HG03575 (cell line): ENCODE measurements around the gene CDKN1C.

Experiments used
- ATAC-seq: cut with Tn5 transposase; IDR thresholded peaks from one replicate; pipeline ENCODE4 v1.9.1; 2021; ENCODE audit not compliant: unreplicated experiment, insufficient number of reproducible peaks, low FRiP score; ENCODE audit errors: extremely low read depth

The CDKN1C gene

GRCh38 chr11:2892215-2892966 lies 6.8 kb upstream of the CDKN1C start:
- ATAC-seq: no peak

DNA sequence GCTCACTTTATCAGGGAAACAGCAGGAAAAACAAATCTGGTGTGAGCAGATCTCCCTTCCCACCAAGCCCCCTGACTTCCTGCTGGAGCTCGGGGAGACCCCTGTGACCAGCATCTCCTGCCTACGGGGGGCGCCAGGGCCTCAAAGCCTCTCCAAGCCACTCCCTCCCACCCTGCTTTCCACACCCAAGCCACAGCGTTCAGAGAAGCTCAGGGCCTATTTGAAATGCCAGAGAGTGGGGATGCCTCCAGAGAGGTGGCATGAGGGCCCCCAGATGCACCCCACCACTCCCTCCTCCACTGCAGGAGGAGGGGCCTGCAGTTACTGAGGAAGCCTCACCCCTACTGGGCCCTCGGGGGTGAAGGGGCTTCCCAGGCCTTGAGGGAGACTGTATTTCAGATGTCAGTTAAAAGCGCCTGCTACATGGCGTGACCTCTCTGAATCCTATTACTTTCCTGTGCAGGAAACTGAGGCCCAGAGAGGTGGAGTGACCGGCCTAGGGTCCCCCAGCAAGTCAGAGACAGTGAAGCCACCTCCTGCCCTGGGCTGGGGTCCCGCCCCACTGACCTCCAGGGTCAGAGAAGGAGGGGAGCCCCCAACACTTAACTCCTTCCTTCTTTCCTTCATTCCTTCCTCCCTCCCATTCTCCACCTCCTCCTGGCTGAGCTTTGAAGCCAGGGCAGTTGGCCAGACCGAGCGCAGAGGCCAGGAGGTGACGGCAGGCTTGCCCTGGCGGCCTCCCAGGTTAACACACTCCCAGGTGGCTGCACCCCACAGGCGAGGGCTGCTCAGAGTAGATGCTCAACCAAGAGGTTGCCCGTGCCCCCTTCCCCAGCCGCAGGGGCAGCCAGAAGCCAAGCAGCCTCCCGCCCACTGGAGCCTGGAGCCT lies 6.0 kb upstream of the CDKN1C start:
- no peak for ATAC-seq

- no peak for ATAC-seq
These were observed 5.1 kb upstream of the CDKN1C start for GRCh38 chr11:2890466-2891294.

- ATAC-seq: no peak
These were observed 4.0 kb upstream of the CDKN1C start for GRCh38 chr11:2889362-2890273.

DNA sequence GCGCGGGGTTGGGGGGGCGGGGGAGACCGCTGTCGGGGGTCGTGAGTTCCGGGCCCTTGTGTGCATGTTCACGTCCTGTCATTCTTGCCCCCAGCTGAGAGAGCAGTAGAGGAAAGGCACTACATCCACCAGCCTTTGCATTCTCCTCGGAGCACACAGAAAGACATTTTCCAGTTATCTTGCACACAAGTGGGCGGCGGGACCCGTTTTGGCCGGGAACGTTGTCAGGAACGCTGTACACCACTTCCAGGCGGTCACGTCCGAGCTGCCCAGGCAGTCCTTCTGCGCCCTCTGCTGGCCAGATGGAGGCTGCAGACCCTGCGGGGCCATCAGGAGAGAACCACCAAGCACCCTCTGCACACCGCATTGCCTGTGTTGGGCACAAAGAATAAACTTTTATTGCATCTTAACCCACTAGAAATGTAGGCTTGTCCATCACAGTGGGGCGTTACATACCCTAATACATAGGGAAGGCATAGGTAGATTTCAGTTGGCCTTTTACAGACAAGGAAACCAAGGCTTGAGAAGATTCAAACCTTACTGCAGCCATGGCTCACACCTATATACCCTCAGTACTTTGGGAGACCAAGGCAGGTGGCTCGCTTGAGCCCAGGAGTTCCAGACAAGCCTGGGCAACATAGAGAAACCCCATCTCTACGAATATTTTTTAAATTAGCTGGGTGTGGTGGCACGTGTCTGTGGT lies 2.8 kb upstream of the CDKN1C start:
- ATAC-seq: no peak

DNA sequence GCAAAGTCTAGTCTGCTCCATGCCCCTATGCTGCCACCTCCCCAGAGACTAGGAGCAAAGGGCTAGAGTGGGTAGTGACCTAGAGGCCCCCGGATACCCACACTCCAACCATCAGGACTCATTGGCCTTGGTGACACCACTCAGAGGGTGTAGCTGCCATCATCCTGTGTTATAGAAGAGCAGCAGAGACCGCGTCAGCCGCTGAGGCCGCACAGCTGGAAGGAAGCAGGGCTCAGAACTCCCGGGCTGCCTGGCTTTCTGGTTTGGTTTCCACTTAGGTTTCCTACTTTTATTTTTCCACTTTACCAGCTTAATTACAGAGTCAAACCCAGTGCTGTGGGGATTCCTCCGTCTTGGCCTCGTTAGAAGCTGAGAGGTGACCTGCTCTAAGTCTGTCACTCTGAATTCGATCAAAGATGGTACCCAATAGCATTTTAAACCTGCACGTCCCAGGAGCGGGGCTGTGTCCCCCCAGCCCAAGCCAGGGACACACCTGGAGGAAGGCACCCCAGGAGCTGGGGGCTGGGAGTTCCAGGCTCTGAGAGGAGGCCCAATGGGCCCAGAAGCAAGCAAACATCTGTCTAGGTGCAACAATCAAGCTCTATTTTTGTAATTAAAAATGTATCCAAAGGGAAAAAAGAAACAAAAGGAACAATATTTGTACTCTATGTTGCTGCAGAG lies 2.1 kb upstream of the CDKN1C start:
- ATAC-seq: no peak

- no peak for ATAC-seq
These were observed 1.4 kb upstream of the CDKN1C start for GRCh38 chr11:2886936-2887335.

- no peak for ATAC-seq
These were observed 768 bp upstream of the CDKN1C start for GRCh38 chr11:2886191-2886894.

- no peak for ATAC-seq
These were observed 428 bp downstream of the CDKN1C start for GRCh38 chr11:2885017-2885677.

DNA sequence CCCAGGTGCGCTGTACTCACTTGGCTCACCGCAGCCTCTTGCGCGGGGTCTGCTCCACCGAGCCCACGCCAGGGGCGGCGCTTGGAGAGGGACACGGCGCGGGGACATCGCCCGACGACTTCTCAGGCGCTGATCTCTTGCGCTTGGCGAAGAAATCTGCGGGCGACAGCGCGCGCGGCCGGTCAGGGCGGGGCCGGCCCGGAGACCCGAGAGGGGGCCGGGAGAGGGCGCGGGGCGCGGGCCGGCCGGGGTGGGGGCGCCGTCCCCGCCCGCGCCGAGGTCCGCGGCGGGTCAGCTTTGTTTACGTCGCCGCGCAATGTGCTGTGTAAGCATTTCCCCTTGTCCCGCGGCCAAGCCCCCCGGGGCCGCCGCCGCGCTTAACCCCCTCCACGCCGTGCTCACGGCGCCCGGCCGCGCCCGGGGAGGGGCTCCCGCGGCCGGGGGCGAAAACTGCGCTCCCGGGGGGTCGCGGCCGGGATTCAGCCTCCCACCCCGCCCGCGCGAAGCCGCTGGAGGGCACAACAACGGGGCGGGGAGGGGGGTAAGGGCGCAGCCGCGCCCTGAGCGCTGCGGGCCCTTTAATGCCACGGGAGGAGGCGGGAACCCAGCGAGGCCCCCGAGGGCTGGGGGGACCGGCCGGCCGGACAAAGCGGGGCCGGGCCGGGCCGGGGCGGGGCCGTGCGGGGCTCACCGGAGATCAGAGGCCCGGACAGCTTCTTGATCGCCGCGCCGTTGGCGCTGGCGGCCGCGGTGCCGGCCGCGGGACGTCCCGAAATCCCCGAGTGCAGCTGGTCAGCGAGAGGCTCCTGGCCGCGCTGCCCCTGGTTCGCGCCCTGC lies 1.4 kb downstream of the CDKN1C start:
- ATAC-seq: no peak

- ATAC-seq: no peak
These were observed 2.0 kb downstream of the CDKN1C start for GRCh38 chr11:2883640-2883978.

- ATAC-seq: no peak
These were observed 3.0 kb downstream of the CDKN1C start for GRCh38 chr11:2882396-2883110.

DNA sequence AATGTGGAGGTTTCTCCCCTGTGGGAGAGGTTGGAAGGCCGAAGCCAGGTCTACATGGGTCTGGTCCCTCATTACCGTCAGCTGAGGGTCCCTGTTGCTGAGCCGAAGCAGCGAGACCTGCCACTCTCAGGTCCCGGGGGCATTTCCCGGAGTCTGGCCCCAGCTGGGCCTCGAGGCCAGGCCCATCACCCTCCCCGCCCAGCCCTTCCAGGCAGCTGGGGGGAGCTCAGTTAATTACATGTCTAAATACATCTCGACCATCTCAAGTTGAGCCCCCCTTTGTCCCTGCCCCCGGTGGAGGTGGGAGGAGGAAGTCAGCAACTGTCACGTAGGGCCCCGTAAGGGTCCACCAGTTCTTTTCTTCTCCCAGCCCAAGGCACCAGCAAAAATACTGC lies 3.6 kb downstream of the CDKN1C start:
- ATAC-seq: no peak

- no peak for ATAC-seq
These were observed 4.2 kb downstream of the CDKN1C start for GRCh38 chr11:2881076-2881980.
